LNCaP clone FGC (cell line): ENCODE results near the gene ARHGEF19.
A peak's percentile ranks its signal among the peaks of the same experiment; 100 is the strongest.

Experiments
- DNase-seq: peaks from one replicate; pipeline ENCODE4 v3.0.0-alpha.2; 2011; ENCODE audit warnings: low read depth
- H3K4me3 ChIP-seq: 2 replicates; pipeline ENCODE4 v1.5.1; 2011; ENCODE audit warnings: mild to moderate bottlenecking, low read depth, low read length, control low read depth
- CTCF ChIP-seq: IDR thresholded peaks from 2 replicates; pipeline ENCODE4 v1.5.1; 2012; ENCODE audit warnings: mild to moderate bottlenecking; ENCODE audit not compliant: control insufficient read depth, insufficient read depth; ENCODE audit errors: extremely low read depth

Gene ARHGEF19

DNA sequence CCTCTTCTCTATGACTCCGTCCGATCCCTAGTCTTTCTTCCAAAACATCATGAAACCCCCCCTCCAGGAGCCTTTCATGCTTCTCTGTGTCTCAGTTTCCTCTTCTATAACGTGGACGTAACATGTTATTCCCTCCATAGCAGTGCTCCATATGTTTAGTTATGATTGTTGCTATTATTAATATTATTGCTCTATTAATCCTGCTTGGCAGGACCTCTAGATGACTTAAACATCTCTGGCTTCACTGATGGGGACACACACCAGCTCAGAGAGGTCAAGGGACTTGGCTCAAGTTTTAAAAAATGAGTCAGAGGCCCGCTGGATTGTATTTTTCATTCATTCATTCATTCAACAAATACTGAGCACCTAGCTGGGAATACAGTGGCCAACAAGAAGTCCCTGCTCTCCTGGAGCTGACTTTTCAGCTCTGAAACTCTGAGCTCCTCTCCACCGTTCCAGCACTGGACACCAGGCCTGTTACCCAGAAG is 24.9 kb upstream of the ARHGEF19 start:
- peak overlapping the region; percentile 5 for H3K4me3 ChIP-seq
- no peak for TF ChIP-seq CTCF
- peak; percentile 19 for DNase-seq

- DNase-seq = peak; percentile 66
- TF ChIP-seq CTCF = 0 out of 2 replicates have a peak, but pooled peaks have one; percentile 4
- peak within 1 kb of the TSS; percentile 69 for H3K4me3 ChIP-seq
Measured at GRCh38 chr1:16236511-16237342, 24.3 kb upstream of the ARHGEF19 start, which contains the start of gene CPLANE2. CPLANE2 (minus strand) TSS chr1:16237183; CDS start chr1:16236742, 441 bp downstream.

- peak; percentile 48 for DNase-seq
- peak; percentile 34 for TF ChIP-seq CTCF
Measured at GRCh38 chr1:16235944-16236510, 23.6 kb upstream of the ARHGEF19 start.

DNA sequence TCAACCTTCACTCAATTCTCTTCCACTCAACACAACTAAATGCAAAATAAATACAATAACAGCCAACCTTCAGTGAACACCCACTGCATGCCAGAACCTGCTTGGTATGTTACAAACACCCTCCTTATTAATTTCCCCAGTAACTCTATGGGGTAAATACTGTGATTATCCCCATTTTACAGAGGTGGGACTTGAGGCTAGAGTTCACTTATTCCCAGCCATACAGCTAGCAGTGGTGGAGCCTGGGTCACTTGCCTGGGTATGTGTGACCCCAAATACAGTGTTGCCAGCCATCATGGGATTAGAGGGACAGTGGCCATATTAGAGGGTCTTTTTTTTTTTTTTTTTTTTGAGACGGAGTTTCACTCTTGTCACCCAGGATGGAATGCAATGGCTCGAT is 22.9 kb upstream of the ARHGEF19 start:
- no peak overlapping the region for H3K4me3 ChIP-seq
- no peak for TF ChIP-seq CTCF
- no peak for DNase-seq

More at GRCh38 chr1:16235944-16236510, 23.6 kb upstream of the ARHGEF19 start:
- peak overlapping the region; percentile 69 for H3K4me3 ChIP-seq

DNA sequence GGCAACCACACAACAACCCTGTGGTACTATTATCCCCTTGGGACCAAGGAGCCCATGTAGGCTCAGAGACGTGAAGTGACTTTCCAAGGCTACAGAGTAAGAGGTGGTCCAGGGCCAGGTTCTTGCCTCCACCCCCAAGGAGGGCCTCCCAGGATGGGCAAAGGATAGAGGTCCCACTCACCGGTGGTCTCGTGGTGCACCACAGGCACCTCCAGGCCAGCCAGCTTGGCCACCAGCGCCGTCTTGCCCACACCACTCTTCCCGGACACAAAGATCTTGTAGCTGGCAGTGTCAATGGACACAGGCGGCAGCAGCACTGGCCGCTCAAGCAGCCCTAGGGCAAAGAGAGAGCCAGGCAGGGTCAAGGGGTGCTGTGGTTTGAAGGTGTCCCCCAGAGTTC is 21.0 kb upstream of the ARHGEF19 start:
- no peak for TF ChIP-seq CTCF
- no peak overlapping the region for H3K4me3 ChIP-seq
- no peak for DNase-seq

- no peak for DNase-seq
- no peak overlapping the region for H3K4me3 ChIP-seq
- no peak for TF ChIP-seq CTCF
Measured at GRCh38 chr1:16232316-16232710, 19.9 kb upstream of the ARHGEF19 start.
